Upper lobe of left lung (tissue), 4 donors: Measurements from ENCODE around the gene B3GAT1.

ENCODE experiments used
- CTCF ChIP-seq, 6 experiments: fragments of 450-650 bp in 4 of 6; fragments of 200-600 bp in 2 of 6; sonication (generic) in 2 of 6; IDR thresholded peaks; one replicate each; pipeline ENCODE4 v1.5.1; 2016 to 2019; ENCODE audit warnings: antibody characterized with exemption in 6 of 6
- EP300 ChIP-seq, 4 donors: sonication (generic); formaldehyde crosslinking; IDR thresholded peaks; one replicate each; pipeline ENCODE4 v1.5.1; 2017; ENCODE audit warnings: antibody characterized with exemption in 4 of 4, control low read depth in 2 of 4
- POLR2A ChIP-seq, 4 donors: fragments of 450-650 bp; IDR thresholded peaks; one replicate each; pipeline ENCODE4 v1.5.1; 2016 to 2017; ENCODE audit warnings: antibody characterized with exemption in 4 of 4, mild to moderate bottlenecking in 2 of 4
- POLR2AphosphoS5 ChIP-seq, 2 donors: sonication (generic); formaldehyde crosslinking; IDR thresholded peaks; one replicate each; pipeline ENCODE4 v1.5.1; 2017; ENCODE audit warnings: antibody characterized with exemption in 2 of 2

GRCh38 chr11:134332782-134333181 is 79.3 kb downstream of the B3GAT1 start:
- TF ChIP-seq POLR2A (IDR thresholded peaks at IDR 0.05), result no peak
- no peak for TF ChIP-seq CTCF (IDR thresholded peaks at IDR 0.05)
- no peak for TF ChIP-seq POLR2AphosphoS5 (IDR thresholded peaks at IDR 0.05)
- TF ChIP-seq EP300 (IDR thresholded peaks at IDR 0.05), result no peak
